Adrenal gland (tissue), 5 donors: ENCODE results near the gene SPRR5.

Source experiments
- CTCF ChIP-seq, 6 experiments: fragments of 450-650 bp in 4 of 6; fragments of 200-600 bp in 2 of 6; sonication (generic) in 1 of 6; IDR thresholded peaks; 1 replicate in 5 of 6; 2 replicates in 1 of 6; pipeline versions ENCODE4 v1.5.1 to v1.8.0; 2016 to 2021; ENCODE audit warnings: antibody characterized with exemption in 6 of 6, mild to moderate bottlenecking in 2 of 6, moderate library complexity in 1 of 6
- POLR2A ChIP-seq, 2 donors: fragments of 450-650 bp; IDR thresholded peaks; one replicate each; pipeline ENCODE4 v1.6.1; 2017; ENCODE audit warnings: antibody characterized with exemption in 2 of 2, mild to moderate bottlenecking in 2 of 2, moderate library complexity in 1 of 2
- donor health status: DM: no; HTN: no; CAD: no.

GRCh38 chr1:152909206-152909605 lies 37.8 kb upstream of the SPRR5 start:
- TF ChIP-seq CTCF (IDR thresholded peaks at IDR 0.05) (no peak), POLR2A (IDR thresholded peaks at IDR 0.05) (no peak)
